Subcutaneous adipose tissue (tissue), 4 donors: ENCODE data around the gene PPARD. TPM values are rescaled to one million over a fixed set of nuclear protein-coding genes. Genes with fewer than 3 reads are reported as not detected.

Experiments
- CTCF ChIP-seq: fragments of 450-650 bp; IDR thresholded peaks from one replicate; pipeline ENCODE4 v1.5.1; 2016; ENCODE audit warnings: low read depth, mild to moderate bottlenecking, control low read depth, antibody characterized with exemption, moderate library complexity
- total RNA-seq, 4 donors: library from RNA; depleted of rRNA; stranded (reverse); fragments of >200 nt; gene quantifications; one replicate each; pipeline ENCODE4 v1.1.0, GENCODE V29; 2016

PPARD gene
- total RNA-seq, 4 donors from 2014 or later, result 6.1 to 17.3 (median 7.0) TPM

GRCh38 chr6:35402136-35402855 is 59.9 kb downstream of the PPARD start:
- no peak for TF ChIP-seq CTCF

- no peak for TF ChIP-seq CTCF
Observed at GRCh38 chr6:35402856-35403191, 60.5 kb downstream of the PPARD start.

GRCh38 chr6:35403544-35404442 is 61.4 kb downstream of the PPARD start:
- no peak for TF ChIP-seq CTCF

GRCh38 chr6:35406711-35407485 is 64.5 kb downstream of the PPARD start:
- no peak for TF ChIP-seq CTCF

- TF ChIP-seq CTCF, result no peak
Observed at GRCh38 chr6:35409245-35409644, 66.9 kb downstream of the PPARD start.

- TF ChIP-seq CTCF, result no peak
Observed at GRCh38 chr6:35410131-35410530, 67.8 kb downstream of the PPARD start.

- no peak for TF ChIP-seq CTCF
Observed at GRCh38 chr6:35411066-35411465, 68.7 kb downstream of the PPARD start.
